Keratinocyte (primary cell): Measurements from ENCODE around the gene NEK3. TPM values are rescaled to one million over a fixed set of nuclear protein-coding genes. Genes with fewer than 3 reads are reported as not detected.
"Not testable (repeated sequence)": the region's sequence is repeated elsewhere in the genome, so short reads cannot be mapped to it uniquely, and the experiment has no call there.

Source experiments
- DNase-seq: peaks from one replicate; pipeline ENCODE4 v3.0.0-alpha.2; 2011; ENCODE audit warnings: low read depth, missing footprints, low spot score
- FAIRE-seq: peaks from 2 replicates; lab custom pipeline; 2011; peaks lifted over from hg19 to GRCh38; lab: Jason Lieb, UNC
- H2AFZ ChIP-seq: 2 replicates; pipeline ENCODE4 v1.6.0; 2012; ENCODE audit warnings: low read length, control low read depth, inconsistent platforms; ENCODE audit not compliant: control insufficient read depth
- H3K27ac ChIP-seq: 2 replicates; pipeline ENCODE4 v1.5.1; 2011; ENCODE audit warnings: low read length; ENCODE audit not compliant: control insufficient read depth, insufficient read depth
- H3K27me3 ChIP-seq: 3 replicates; pipeline ENCODE4 v1.6.0; 2011; ENCODE audit warnings: low read length; ENCODE audit not compliant: control insufficient read depth, insufficient read depth; ENCODE audit errors: extremely low read depth
- H3K36me3 ChIP-seq, 2 experiments: 2 replicates in 1 of 2; 3 replicates in 1 of 2; pipeline ENCODE4 v1.5.1; 2011; ENCODE audit warnings: low read length in 2 of 2, mild to moderate bottlenecking in 1 of 2; ENCODE audit not compliant: control insufficient read depth in 2 of 2, insufficient read depth in 2 of 2; ENCODE audit errors: extremely low read depth in 1 of 2
- H3K4me1 ChIP-seq: 3 replicates; pipeline ENCODE4 v1.5.1; 2011; ENCODE audit warnings: low read length; ENCODE audit not compliant: control insufficient read depth, insufficient read depth; ENCODE audit errors: extremely low read depth
- H3K4me2 ChIP-seq: 3 replicates; pipeline ENCODE4 v1.6.0; 2011; ENCODE audit warnings: low read depth, low read length; ENCODE audit not compliant: control insufficient read depth, insufficient read depth; ENCODE audit errors: extremely low read depth
- H3K4me3 ChIP-seq, 3 experiments: fragments of 200-600 bp in 1 of 3; sonication (generic) in 1 of 3; 2 replicates in 2 of 3; 3 replicates in 1 of 3; pipeline ENCODE4 v1.5.1; 2011 to 2016; ENCODE audit warnings: low read length in 3 of 3, mild to moderate bottlenecking in 3 of 3, control low read depth in 2 of 3, inconsistent platforms in 1 of 3, low read depth in 1 of 3, mixed read lengths in 1 of 3, mixed run types in 1 of 3, moderate library complexity in 1 of 3; ENCODE audit not compliant: control insufficient read depth in 2 of 3, insufficient read depth in 2 of 3; ENCODE audit errors: extremely low read depth in 1 of 3
- H3K79me2 ChIP-seq: 2 replicates; pipeline ENCODE4 v1.6.0; 2012; ENCODE audit warnings: low read length; ENCODE audit not compliant: control insufficient read depth, insufficient read depth
- H3K9ac ChIP-seq: 3 replicates; pipeline ENCODE4 v1.6.0; 2011; ENCODE audit warnings: low read length; ENCODE audit not compliant: control insufficient read depth, insufficient read depth; ENCODE audit errors: extremely low read depth
- H3K9me1 ChIP-seq: 3 replicates; pipeline ENCODE4 v1.6.0; 2011; ENCODE audit warnings: low read length; ENCODE audit not compliant: control insufficient read depth, insufficient read depth; ENCODE audit errors: extremely low read depth
- H3K9me3 ChIP-seq: 2 replicates; pipeline ENCODE4 v1.5.1; 2012; ENCODE audit warnings: low read depth, low read length; ENCODE audit not compliant: control insufficient read depth
- H4K20me1 ChIP-seq: 3 replicates; pipeline ENCODE4 v1.6.0; 2011; ENCODE audit warnings: low read length; ENCODE audit not compliant: control insufficient read depth, insufficient read depth; ENCODE audit errors: extremely low read depth
- EZH2 ChIP-seq: IDR thresholded peaks from one replicate; pipeline ENCODE4 v1.6.1; 2012; ENCODE audit warnings: inconsistent platforms, mild to moderate bottlenecking, low read length, moderate library complexity
- dilution Hi-C: fragments of 300-500 bp; cut with MboI; formaldehyde crosslinking; loops from one replicate; pipeline ENCODE4 v1.7.0; 2020; ENCODE audit warnings: low sequenced_read_pairs; ENCODE audit not compliant: extremely low pct_ligation_motif_present
- polyA plus RNA-seq, 5 experiments: library from polyadenylated mRNA; depleted of rRNA in 3 of 5; stranded (reverse) in 3 of 5; stranded (forward) in 1 of 5; unstranded in 1 of 5; fragments of >200 nt; gene quantifications; 1 replicate in 1 of 5; 2 replicates in 3 of 5; 3 replicates in 1 of 5; pipeline versions ENCODE4 v1.2.1 to v1.2.3, GENCODE V29; 2011 to 2012; ENCODE audit warnings: missing spikeins in 2 of 5, low read depth in 1 of 5, low replicate concordance in 1 of 5
- TF ChIP-seq, protein P1 (sequence below), 3 experiments: IDR thresholded peaks in 1 of 3; conservative IDR thresholded peaks in 1 of 3; optimal IDR thresholded peaks in 1 of 3; 2 replicates in 2 of 3; 3 replicates in 1 of 3; pipeline versions ENCODE3 to v1.5.1; 2011; ENCODE audit warnings: low read length in 3 of 3, mild to moderate bottlenecking in 3 of 3, moderate library complexity in 2 of 3, control low read depth in 1 of 3, inconsistent platforms in 1 of 3; ENCODE audit not compliant: insufficient read depth in 2 of 3; ENCODE audit errors: extremely low read depth in 1 of 3

Gene NEK3
- polyA plus RNA-seq, 1 donor (not counting 4 experiments of a cell fraction or from before 2014, with no cell fraction given) = 11.1 TPM

DNA sequence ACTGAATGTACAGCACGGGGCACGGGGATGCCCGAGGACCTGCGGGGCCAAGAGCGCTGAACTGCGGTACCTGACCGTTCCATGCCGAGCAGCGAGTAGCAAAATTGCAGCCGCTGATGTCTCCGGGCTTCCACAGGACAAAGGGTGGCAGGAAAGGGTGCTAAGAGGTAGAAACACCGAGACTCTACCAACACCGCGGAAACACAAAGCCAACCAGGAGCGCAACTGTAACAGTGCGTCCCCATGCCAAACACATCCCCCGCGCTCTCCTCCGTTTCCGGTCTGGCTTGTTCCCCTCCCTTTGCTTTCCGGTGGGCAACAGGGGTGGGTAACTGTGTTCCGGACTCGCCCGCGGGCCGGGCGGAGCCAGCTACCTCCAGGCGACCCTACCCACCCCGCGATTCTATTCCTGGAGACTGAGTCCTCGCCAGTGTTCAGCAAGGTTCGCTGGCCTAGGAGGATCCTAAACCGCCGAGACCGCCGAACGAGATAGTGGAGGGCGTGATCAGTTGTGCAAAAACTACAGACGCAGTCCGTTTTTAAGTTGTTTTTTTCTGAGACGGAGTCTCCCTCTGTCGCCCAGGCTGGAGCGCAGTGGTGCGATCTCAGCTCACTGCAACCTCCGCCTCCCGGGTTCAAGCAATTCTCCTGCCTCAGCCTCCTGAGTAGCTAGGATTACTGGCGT lies 34.9 kb upstream of the NEK3 start:
- H3K4me2 ChIP-seq = peak overlapping the region; percentile 92
- H3K27me3 ChIP-seq = no peaks in the 10 kb centered on the region
- H3K36me3 ChIP-seq = no peaks in the 10 kb centered on the region
- H3K9me1 ChIP-seq = no peaks in the 10 kb centered on the region
- DNase-seq = no peak
- H3K27ac ChIP-seq = peak overlapping the region; percentile 80
- H3K4me3 ChIP-seq = peak overlapping the region; percentile 69 to 99 (median 85)
- no peaks in the 10 kb centered on the region for H4K20me1 ChIP-seq
- peak overlapping the region; percentile 84 for H3K9ac ChIP-seq
- peaks cover 7% of the 10 kb centered on the region for H3K4me1 ChIP-seq
- dilution Hi-C loops = no loop called here
- H2AFZ ChIP-seq = peak overlapping the region; percentile 100
- no peak for FAIRE-seq
- H3K9me3 ChIP-seq = no peaks in the 10 kb centered on the region
- H3K79me2 ChIP-seq = peaks cover 32% of the 10 kb centered on the region
- TF ChIP-seq, protein P1, sequence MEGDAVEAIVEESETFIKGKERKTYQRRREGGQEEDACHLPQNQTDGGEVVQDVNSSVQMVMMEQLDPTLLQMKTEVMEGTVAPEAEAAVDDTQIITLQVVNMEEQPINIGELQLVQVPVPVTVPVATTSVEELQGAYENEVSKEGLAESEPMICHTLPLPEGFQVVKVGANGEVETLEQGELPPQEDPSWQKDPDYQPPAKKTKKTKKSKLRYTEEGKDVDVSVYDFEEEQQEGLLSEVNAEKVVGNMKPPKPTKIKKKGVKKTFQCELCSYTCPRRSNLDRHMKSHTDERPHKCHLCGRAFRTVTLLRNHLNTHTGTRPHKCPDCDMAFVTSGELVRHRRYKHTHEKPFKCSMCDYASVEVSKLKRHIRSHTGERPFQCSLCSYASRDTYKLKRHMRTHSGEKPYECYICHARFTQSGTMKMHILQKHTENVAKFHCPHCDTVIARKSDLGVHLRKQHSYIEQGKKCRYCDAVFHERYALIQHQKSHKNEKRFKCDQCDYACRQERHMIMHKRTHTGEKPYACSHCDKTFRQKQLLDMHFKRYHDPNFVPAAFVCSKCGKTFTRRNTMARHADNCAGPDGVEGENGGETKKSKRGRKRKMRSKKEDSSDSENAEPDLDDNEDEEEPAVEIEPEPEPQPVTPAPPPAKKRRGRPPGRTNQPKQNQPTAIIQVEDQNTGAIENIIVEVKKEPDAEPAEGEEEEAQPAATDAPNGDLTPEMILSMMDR (optimal IDR thresholded peaks at IDR 0.05 in 1 of 3, IDR thresholded peaks at IDR 0.05 in 1 of 3, conservative IDR thresholded peaks at IDR 0.05 in 1 of 3; ENCODE audit: extremely low read depth in 1 of 3, insufficient read depth in 2 of 3, low read length in 3 of 3) = peak in 1 of 3 experiments; percentile 18
- TF ChIP-seq EZH2 = no peak

DNA sequence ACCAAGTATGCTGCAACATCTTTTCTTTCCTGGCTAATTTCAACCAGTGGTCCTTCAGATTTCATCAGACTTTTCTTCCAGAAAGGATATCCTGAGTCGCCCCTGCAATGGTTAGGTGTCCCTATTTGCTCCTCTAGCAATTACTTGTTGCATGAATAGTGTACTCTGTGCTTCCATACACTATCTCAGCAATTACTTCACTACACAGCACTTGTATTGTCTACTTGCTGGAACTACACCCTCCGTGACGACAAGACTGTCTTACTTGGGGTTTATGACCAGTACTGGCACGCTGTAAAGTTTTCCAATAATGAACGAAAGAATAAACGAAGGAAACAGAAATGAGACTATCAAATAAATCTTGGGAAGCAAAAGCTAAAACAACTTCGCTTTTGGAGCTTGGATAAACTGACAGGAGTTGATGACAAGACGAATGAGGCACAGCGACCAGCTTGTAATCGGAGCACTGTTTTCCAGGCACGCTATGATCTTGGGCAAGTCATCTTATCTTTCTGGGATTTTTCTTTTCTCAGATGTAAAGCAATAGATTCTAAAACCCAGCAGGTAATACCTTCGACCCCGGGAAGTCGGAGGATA lies 34.3 kb upstream of the NEK3 start:
- H3K9me1 ChIP-seq, H4K20me1 ChIP-seq, H3K9me3 ChIP-seq, H3K4me1 ChIP-seq, dilution Hi-C loops, H3K27me3 ChIP-seq, DNase-seq, H3K36me3 ChIP-seq: not testable (repeated sequence)
- peak; percentile 65 for FAIRE-seq
- H3K9ac ChIP-seq = peak overlapping the region; percentile 84
- H3K4me3 ChIP-seq = peak overlapping the region; percentile 69 to 99 (median 85)
- peak overlapping the region; percentile 80 for H3K27ac ChIP-seq
- H3K4me2 ChIP-seq = peak overlapping the region; percentile 92
- H3K79me2 ChIP-seq = peaks cover 32% of the 10 kb centered on the region
- peak overlapping the region; percentile 100 for H2AFZ ChIP-seq

DNA sequence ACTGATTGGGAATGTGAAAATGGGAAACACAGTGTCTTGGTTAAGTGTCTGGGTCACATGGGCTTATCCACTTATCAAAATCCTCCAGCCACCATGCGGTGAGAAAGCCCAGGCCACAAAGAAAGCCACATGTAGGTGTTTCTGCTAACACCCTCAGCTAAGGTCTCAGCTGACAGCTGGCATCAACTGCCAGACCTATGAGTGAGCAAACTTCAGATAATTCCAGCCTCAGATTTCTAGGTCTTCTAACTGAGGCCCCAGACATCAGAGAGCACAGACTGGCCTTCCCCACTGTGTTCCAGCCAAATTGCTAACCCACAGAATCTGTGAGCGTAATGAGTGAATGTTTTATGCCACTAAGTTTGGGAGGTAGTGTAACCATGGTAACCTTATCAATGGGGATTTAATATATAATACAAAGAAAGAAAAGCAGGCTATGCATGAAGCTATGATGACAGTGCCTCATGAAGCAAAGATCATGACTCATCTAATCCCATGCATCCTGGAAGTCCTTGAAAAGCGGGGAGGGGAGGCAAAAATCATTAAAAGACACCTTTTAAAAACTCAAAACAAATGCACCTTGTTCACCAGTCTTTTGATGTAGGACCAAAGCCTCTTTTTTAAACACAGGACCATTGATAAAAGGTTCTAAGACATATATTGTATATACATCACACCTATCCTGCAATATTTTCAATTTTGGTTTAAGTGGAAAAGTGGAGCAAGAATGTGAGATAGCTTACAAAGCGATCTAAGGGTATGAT lies 28.2 kb upstream of the NEK3 start:
- H3K4me2 ChIP-seq, dilution Hi-C loops, H3K4me3 ChIP-seq, H3K9me1 ChIP-seq, H3K27me3 ChIP-seq, DNase-seq, H3K4me1 ChIP-seq, H4K20me1 ChIP-seq, H3K9ac ChIP-seq, H3K36me3 ChIP-seq, H3K9me3 ChIP-seq, H3K27ac ChIP-seq, H2AFZ ChIP-seq: not testable (repeated sequence)
- FAIRE-seq = peak; percentile 73
- peaks cover 16% of the 10 kb centered on the region for H3K79me2 ChIP-seq
